ENCODE measurements around the gene HOXD12. TPM values are rescaled to one million over a fixed set of nuclear protein-coding genes. Genes with fewer than 3 reads are reported as not detected.

HOXD12 gene
- total and polyA plus RNA-seq, 2 donors (not counting 1 experiment from before 2014, with no cell fraction given): not detected

GRCh38 chr2:176095421-176095820, 4.2 kb upstream of the HOXD12 start:
- Histone ChIP-seq H3K4me2 (ENCODE audit: extremely low read depth, insufficient read depth, low read length) (no peak overlapping the region), H3K36me3 (ENCODE audit: control insufficient read depth, insufficient read depth, low read length) (no peaks in the 10 kb centered on the region), H3K9ac (ENCODE audit: insufficient read depth, low read length) (no peak overlapping the region), H3K9me3 (ENCODE audit: control insufficient read depth, insufficient read depth, low read depth, low read length) (no peaks in the 10 kb centered on the region), H4K20me1 (ENCODE audit: control insufficient read depth, extremely low read depth, insufficient read depth, low read length) (no peaks in the 10 kb centered on the region), H3K27me3 (ENCODE audit: control insufficient read depth, insufficient read depth, low read length) (peaks cover 86% of the 10 kb centered on the region), H2AFZ (ENCODE audit: low read length) (no peak overlapping the region), H3K27ac (ENCODE audit: insufficient read depth, low read length) (no peak overlapping the region), H3K79me2 (ENCODE audit: control insufficient read depth, insufficient read depth, low read length) (no peaks in the 10 kb centered on the region), H3K4me1 (ENCODE audit: control insufficient read depth, extremely low read depth, insufficient read depth, low read length) (no peaks in the 10 kb centered on the region), H3K4me3 (replicated peaks in 1 of 4; ENCODE audit: control extremely low read depth in 1 of 4, insufficient read depth in 1 of 4, low read depth in 3 of 4, low read length in 4 of 4) (no peak overlapping the region)
- DNase-seq (ENCODE audit: low read depth in 2 of 2): no peak
- no peak for TF ChIP-seq EZH2 (IDR thresholded peaks at IDR 0.05; ENCODE audit: low read length, missing control alignments)
- TF ChIP-seq CTCF (conservative IDR thresholded peaks at IDR 0.05 in 1 of 2, IDR thresholded peaks at IDR 0.05 in 1 of 2; ENCODE audit: low read depth in 1 of 2, low read length in 2 of 2): no peak

- TF ChIP-seq EZH2 (IDR thresholded peaks at IDR 0.05; ENCODE audit: low read length, missing control alignments): no peak
- no peak for TF ChIP-seq CTCF (conservative IDR thresholded peaks at IDR 0.05 in 1 of 2, IDR thresholded peaks at IDR 0.05 in 1 of 2; ENCODE audit: low read depth in 1 of 2, low read length in 2 of 2)
- Histone ChIP-seq H3K27ac (ENCODE audit: insufficient read depth, low read length) (no peak overlapping the region), H3K79me2 (ENCODE audit: control insufficient read depth, insufficient read depth, low read length) (no peaks in the 10 kb centered on the region), H3K36me3 (ENCODE audit: control insufficient read depth, insufficient read depth, low read length) (no peaks in the 10 kb centered on the region), H3K4me3 (replicated peaks in 1 of 4; ENCODE audit: control extremely low read depth in 1 of 4, insufficient read depth in 1 of 4, low read depth in 3 of 4, low read length in 4 of 4) (peak overlapping the region; percentile 36 to 53 (median 44)), H4K20me1 (ENCODE audit: control insufficient read depth, extremely low read depth, insufficient read depth, low read length) (no peaks in the 10 kb centered on the region), H3K9ac (ENCODE audit: insufficient read depth, low read length) (no peak overlapping the region), H3K4me1 (ENCODE audit: control insufficient read depth, extremely low read depth, insufficient read depth, low read length) (no peaks in the 10 kb centered on the region), H3K27me3 (ENCODE audit: control insufficient read depth, insufficient read depth, low read length) (peaks cover 86% of the 10 kb centered on the region), H3K4me2 (ENCODE audit: extremely low read depth, insufficient read depth, low read length) (peak overlapping the region; percentile 85), H3K9me3 (ENCODE audit: control insufficient read depth, insufficient read depth, low read depth, low read length) (no peaks in the 10 kb centered on the region), H2AFZ (ENCODE audit: low read length) (no peak overlapping the region)
- no peak for DNase-seq (ENCODE audit: low read depth in 2 of 2)
These were observed 3.2 kb upstream of the HOXD12 start for GRCh38 chr2:176096243-176096985.

GRCh38 chr2:176096986-176097819, 2.4 kb upstream of the HOXD12 start:
- H3K27me3 ChIP-seq (ENCODE audit: control insufficient read depth, insufficient read depth, low read length): peaks cover 85% of the 10 kb centered on the region
- H3K9me3 ChIP-seq (ENCODE audit: control insufficient read depth, insufficient read depth, low read depth, low read length): no peaks in the 10 kb centered on the region
- H3K4me1 ChIP-seq (ENCODE audit: control insufficient read depth, extremely low read depth, insufficient read depth, low read length): no peaks in the 10 kb centered on the region
- no peak overlapping the region for H3K27ac ChIP-seq (ENCODE audit: insufficient read depth, low read length)
- peak; percentile 33 to 66 for DNase-seq (ENCODE audit: low read depth in 2 of 2)
- H3K4me3 ChIP-seq (replicated peaks in 1 of 4; ENCODE audit: control extremely low read depth in 1 of 4, insufficient read depth in 1 of 4, low read depth in 3 of 4, low read length in 4 of 4): peak overlapping the region; percentile 36 to 53 (median 44)
- H3K36me3 ChIP-seq (ENCODE audit: control insufficient read depth, insufficient read depth, low read length): no peaks in the 10 kb centered on the region
- H2AFZ ChIP-seq (ENCODE audit: low read length): peak overlapping the region; percentile 39
- no peaks in the 10 kb centered on the region for H3K79me2 ChIP-seq (ENCODE audit: control insufficient read depth, insufficient read depth, low read length)
- peak overlapping the region; percentile 85 for H3K4me2 ChIP-seq (ENCODE audit: extremely low read depth, insufficient read depth, low read length)
- no peak overlapping the region for H3K9ac ChIP-seq (ENCODE audit: insufficient read depth, low read length)
- no peaks in the 10 kb centered on the region for H4K20me1 ChIP-seq (ENCODE audit: control insufficient read depth, extremely low read depth, insufficient read depth, low read length)
- no peak for TF ChIP-seq EZH2 (IDR thresholded peaks at IDR 0.05; ENCODE audit: low read length, missing control alignments)
- TF ChIP-seq CTCF (conservative IDR thresholded peaks at IDR 0.05 in 1 of 2, IDR thresholded peaks at IDR 0.05 in 1 of 2; ENCODE audit: low read depth in 1 of 2, low read length in 2 of 2): peak; percentile 82 to 92

All from fibroblast of lung (primary cell).